GM19372 (cell line): ENCODE measurements around the gene TRMT112.

Experiments used
- ATAC-seq: cut with Tn5 transposase; IDR thresholded peaks from one replicate; pipeline ENCODE4 v1.9.1; 2021; ENCODE audit warnings: mild to moderate bottlenecking, low read depth, moderate library complexity; ENCODE audit not compliant: unreplicated experiment

TRMT112 gene

GRCh38 chr11:64296830-64297698 is 20.3 kb downstream of the TRMT112 start:
- no peak for ATAC-seq

- ATAC-seq: no peak
Measured at GRCh38 chr11:64296236-64296635, 21.1 kb downstream of the TRMT112 start.

- no peak for ATAC-seq
Measured at GRCh38 chr11:64295760-64296159, 21.6 kb downstream of the TRMT112 start.

- ATAC-seq: no peak
Measured at GRCh38 chr11:64294774-64295173, 22.6 kb downstream of the TRMT112 start.

GRCh38 chr11:64292460-64293254 is 24.7 kb downstream of the TRMT112 start:
- no peak for ATAC-seq

- no peak for ATAC-seq
Measured at GRCh38 chr11:64291752-64292459, 25.5 kb downstream of the TRMT112 start.

GRCh38 chr11:64291262-64291751 is 26.1 kb downstream of the TRMT112 start, which contains the start of gene KCNK4:
Gene KCNK4, plus strand, starts transcription at chr11:64291302. Its CDS starts 1,717 bp downstream, at chr11:64293019.
- no peak for ATAC-seq

- no peak for ATAC-seq
Measured at GRCh38 chr11:64290352-64291261, 26.8 kb downstream of the TRMT112 start.

- ATAC-seq: no peak
Measured at GRCh38 chr11:64289002-64289564, 28.3 kb downstream of the TRMT112 start.

GRCh38 chr11:64288353-64288750 is 29.0 kb downstream of the TRMT112 start:
- ATAC-seq: no peak

GRCh38 chr11:64287676-64288352 is 29.5 kb downstream of the TRMT112 start:
- ATAC-seq: no peak

- ATAC-seq: no peak
Measured at GRCh38 chr11:64286801-64287159, 30.6 kb downstream of the TRMT112 start.

- no peak for ATAC-seq
Measured at GRCh38 chr11:64285885-64286800, 31.2 kb downstream of the TRMT112 start.

- peak; percentile 60 for ATAC-seq
Measured at GRCh38 chr11:64284962-64285884, 32.1 kb downstream of the TRMT112 start, which contains the start of gene GPR137. Gene GPR137, plus strand, starts transcription at chr11:64285848. Its CDS starts 677 bp downstream, at chr11:64286525.

- peak; percentile 66 for ATAC-seq
Measured at GRCh38 chr11:64284048-64284961, 33.1 kb downstream of the TRMT112 start, which contains the start of gene BAD. Gene BAD, minus strand, starts transcription at chr11:64284665. Its CDS starts 297 bp downstream, at chr11:64284368.
